Neuronal stem cell (in vitro differentiated cells): ENCODE results near the gene ST8SIA1.

Experiments
- DNase-seq: peaks from one replicate; pipeline ENCODE4 v3.0.0-alpha.2; 2013; ENCODE audit warnings: low spot score
- H2AFZ ChIP-seq: one replicate; pipeline ENCODE4 v1.6.1; 2013; ENCODE audit warnings: mild to moderate bottlenecking, low read length, inconsistent platforms
- H2AK5ac ChIP-seq: 2 replicates; pipeline ENCODE4 v1.6.1; 2013; ENCODE audit warnings: low read depth, mild to moderate bottlenecking, inconsistent platforms, low read length, moderate library complexity, mixed read lengths
- H2BK120ac ChIP-seq: 2 replicates; pipeline ENCODE4 v1.6.1; 2013; ENCODE audit warnings: low read depth, mild to moderate bottlenecking, inconsistent platforms, low read length, moderate library complexity, mixed read lengths
- H2BK12ac ChIP-seq: one replicate; pipeline ENCODE4 v1.6.1; 2013; ENCODE audit warnings: low read length, inconsistent platforms
- H2BK15ac ChIP-seq: 2 replicates; pipeline ENCODE4 v1.6.1; 2013; ENCODE audit warnings: mild to moderate bottlenecking, low read length, inconsistent platforms, mixed read lengths
- H2BK5ac ChIP-seq: one replicate; pipeline ENCODE4 v1.6.1; 2013; ENCODE audit warnings: inconsistent platforms, mild to moderate bottlenecking, low read length, moderate library complexity
- H3K14ac ChIP-seq: one replicate; pipeline ENCODE4 v1.6.1; 2013; ENCODE audit warnings: low read length, inconsistent platforms
- H3K18ac ChIP-seq: 2 replicates; pipeline ENCODE4 v1.6.1; 2013; ENCODE audit warnings: low read length, inconsistent platforms
- H3K23ac ChIP-seq: 2 replicates; pipeline ENCODE4 v1.6.1; 2013; ENCODE audit warnings: low read depth, mild to moderate bottlenecking, mixed read lengths, low read length, inconsistent platforms; ENCODE audit not compliant: poor library complexity
- H3K27ac ChIP-seq: replicated peaks from 3 replicates; pipeline ENCODE4 v1.5.1; 2013; ENCODE audit warnings: low read length, inconsistent platforms
- H3K27me3 ChIP-seq, 3 experiments: 2 replicates each; pipeline ENCODE4 v1.6.1; 2013; ENCODE audit warnings: low read length in 3 of 3, mild to moderate bottlenecking in 2 of 3, inconsistent platforms in 1 of 3, low read depth in 1 of 3, mixed read lengths in 1 of 3, moderate library complexity in 1 of 3; ENCODE audit not compliant: control insufficient read depth in 3 of 3, insufficient read depth in 3 of 3
- H3K36me3 ChIP-seq, 2 donors: replicated peaks in 1 of 2; 2 replicates each; pipeline ENCODE4 v1.6.1; 2013; ENCODE audit warnings: low read length in 2 of 2; ENCODE audit not compliant: control insufficient read depth in 2 of 2, insufficient read depth in 2 of 2
- H3K4ac ChIP-seq: 2 replicates; pipeline ENCODE4 v1.6.1; 2013; ENCODE audit warnings: inconsistent platforms, mild to moderate bottlenecking, low read length, moderate library complexity
- H3K4me1 ChIP-seq, 2 donors: 1 replicate in 1 of 2; 2 replicates in 1 of 2; pipeline ENCODE4 v1.6.1; 2013; ENCODE audit warnings: low read length in 2 of 2, low read depth in 1 of 2; ENCODE audit not compliant: control insufficient read depth in 2 of 2, insufficient read depth in 1 of 2
- H3K4me2 ChIP-seq: one replicate; pipeline ENCODE4 v1.6.1; 2013; ENCODE audit warnings: mild to moderate bottlenecking, low read length, inconsistent platforms; ENCODE audit not compliant: insufficient read depth, poor library complexity, severe bottlenecking
- H3K4me3 ChIP-seq, 2 donors: 2 replicates each; pipeline ENCODE4 v1.5.1; 2013; ENCODE audit warnings: low read length in 2 of 2, mild to moderate bottlenecking in 2 of 2, inconsistent platforms in 1 of 2, moderate library complexity in 1 of 2
- H3K79me1 ChIP-seq: one replicate; pipeline ENCODE4 v1.6.1; 2013; ENCODE audit warnings: low read depth, mild to moderate bottlenecking, inconsistent platforms, low read length, moderate library complexity
- H3K9ac ChIP-seq: one replicate; pipeline ENCODE4 v1.6.1; 2013; ENCODE audit warnings: mild to moderate bottlenecking, low read depth, low read length, inconsistent platforms; ENCODE audit not compliant: poor library complexity
- H3K9me3 ChIP-seq, 2 donors: replicated peaks in 1 of 2; 2 replicates each; pipeline versions ENCODE3 to v1.6.1; 2013; ENCODE audit warnings: low read length in 2 of 2, mild to moderate bottlenecking in 2 of 2, inconsistent platforms in 1 of 2, low read depth in 1 of 2, mixed read lengths in 1 of 2, moderate library complexity in 1 of 2; ENCODE audit not compliant: control insufficient read depth in 2 of 2, insufficient read depth in 1 of 2
- H4K8ac ChIP-seq: one replicate; pipeline ENCODE4 v1.6.1; 2013; ENCODE audit warnings: low read depth, mild to moderate bottlenecking, inconsistent platforms, low read length, moderate library complexity
- H4K91ac ChIP-seq: one replicate; pipeline ENCODE4 v1.6.1; 2013; ENCODE audit warnings: low read length, low read depth, mild to moderate bottlenecking, inconsistent platforms; ENCODE audit not compliant: poor library complexity
- WGBS, 2 donors: extraction: QIAGEN DNeasy Blood & Tissue Kit; methylation state at CpG; one replicate each; pipeline ENCODE4 v1.1.7; 2013; ENCODE audit warnings: missing lambda C conversion rate in 2 of 2, mixed read lengths in 1 of 2; ENCODE audit not compliant: insufficient read length in 2 of 2, insufficient replicate concordance in 1 of 2; ENCODE audit errors: extremely low coverage in 2 of 2; 5-methylcytosine and 5-hydroxymethylcytosine counted together

Gene ST8SIA1

DNA sequence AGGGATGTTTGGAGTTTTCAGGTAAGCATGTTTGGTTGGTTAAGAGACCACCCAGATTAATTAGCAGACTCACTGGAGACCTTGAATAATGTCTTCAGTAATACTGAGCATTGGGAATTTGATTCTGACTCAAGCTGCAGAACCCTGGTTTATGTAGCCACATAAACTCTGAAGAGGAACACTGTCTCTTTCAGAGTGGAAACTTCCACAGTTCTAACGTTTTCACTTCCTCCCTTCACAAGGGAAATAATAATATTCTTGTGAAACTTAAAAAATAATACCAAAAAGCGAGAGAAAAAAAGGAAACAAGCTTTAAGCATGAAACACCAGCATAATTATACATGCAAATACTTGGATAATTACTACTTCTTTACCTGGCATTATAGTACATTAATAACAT, 40.0 kb upstream of the ST8SIA1 start:
- H3K4me3 ChIP-seq, result no peak overlapping the region
- H3K27ac ChIP-seq, result no peak overlapping the region
- no peaks in the 10 kb centered on the region for H3K4me1 ChIP-seq
- H3K18ac ChIP-seq, result no peak overlapping the region
- no peak overlapping the region for H3K4ac ChIP-seq
- no peaks in the 10 kb centered on the region for H3K27me3 ChIP-seq
- no peaks in the 10 kb centered on the region for H3K36me3 ChIP-seq
- WGBS, 2 donors, result no CpG with 5 or more reads among the region's 2 CpGs
- no peak overlapping the region for H3K9ac ChIP-seq
- H2AFZ ChIP-seq, result no peak overlapping the region
- H3K14ac ChIP-seq, result no peak overlapping the region
- no peak overlapping the region for H3K23ac ChIP-seq
- no peak overlapping the region for H4K91ac ChIP-seq
- no peak overlapping the region for H3K4me2 ChIP-seq
- H2AK5ac ChIP-seq, result no peak overlapping the region
- no peak for DNase-seq
- H4K8ac ChIP-seq, result no peak overlapping the region
- H2BK120ac ChIP-seq, result no peak overlapping the region
- H2BK12ac ChIP-seq, result no peak overlapping the region
- H2BK5ac ChIP-seq, result no peak overlapping the region
- no peaks in the 10 kb centered on the region for H3K79me1 ChIP-seq
- no peak overlapping the region for H2BK15ac ChIP-seq
- no peaks in the 10 kb centered on the region for H3K9me3 ChIP-seq

DNA sequence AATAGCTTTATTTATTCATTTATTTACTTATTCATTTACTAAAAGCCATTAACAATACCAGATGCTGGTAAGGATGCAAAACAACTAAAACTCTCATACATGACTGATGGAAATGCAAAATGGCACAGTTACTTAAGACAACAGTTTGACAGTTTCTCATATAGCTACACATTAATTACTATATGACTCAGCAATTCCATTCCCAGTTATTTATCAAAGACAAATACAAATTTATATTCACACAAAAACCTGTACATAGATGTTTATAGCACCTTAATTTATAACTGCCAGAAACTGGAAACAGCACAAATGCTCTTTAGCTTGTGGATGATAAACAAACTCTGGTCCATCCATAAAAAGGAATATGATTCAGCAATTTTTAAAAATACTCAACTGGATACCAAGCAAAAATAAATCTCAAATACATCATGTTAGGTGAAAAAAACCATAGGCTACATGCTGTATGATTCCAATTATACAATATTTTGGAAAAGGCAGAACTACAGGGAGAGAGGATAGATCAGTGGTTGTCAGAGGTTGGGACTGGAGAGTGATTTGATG, 37.9 kb upstream of the ST8SIA1 start:
- H3K18ac ChIP-seq, result no peak overlapping the region
- no peak overlapping the region for H2BK5ac ChIP-seq
- H3K27me3 ChIP-seq, result no peaks in the 10 kb centered on the region
- H2AK5ac ChIP-seq, result no peak overlapping the region
- H4K91ac ChIP-seq, result no peak overlapping the region
- H3K14ac ChIP-seq, result no peak overlapping the region
- no peaks in the 10 kb centered on the region for H3K9me3 ChIP-seq
- H3K79me1 ChIP-seq, result no peaks in the 10 kb centered on the region
- no peak overlapping the region for H3K4ac ChIP-seq
- no peaks in the 10 kb centered on the region for H3K4me1 ChIP-seq
- no peak overlapping the region for H3K4me2 ChIP-seq
- no peak overlapping the region for H2BK15ac ChIP-seq
- no peak for DNase-seq
- H2AFZ ChIP-seq, result no peak overlapping the region
- H3K23ac ChIP-seq, result no peak overlapping the region
- H2BK120ac ChIP-seq, result no peak overlapping the region
- no peak overlapping the region for H2BK12ac ChIP-seq
- H3K27ac ChIP-seq, result no peak overlapping the region
- no peak overlapping the region for H3K9ac ChIP-seq
- H4K8ac ChIP-seq, result no peak overlapping the region
- H3K36me3 ChIP-seq, result no peaks in the 10 kb centered on the region
- H3K4me3 ChIP-seq, result no peak overlapping the region

DNA sequence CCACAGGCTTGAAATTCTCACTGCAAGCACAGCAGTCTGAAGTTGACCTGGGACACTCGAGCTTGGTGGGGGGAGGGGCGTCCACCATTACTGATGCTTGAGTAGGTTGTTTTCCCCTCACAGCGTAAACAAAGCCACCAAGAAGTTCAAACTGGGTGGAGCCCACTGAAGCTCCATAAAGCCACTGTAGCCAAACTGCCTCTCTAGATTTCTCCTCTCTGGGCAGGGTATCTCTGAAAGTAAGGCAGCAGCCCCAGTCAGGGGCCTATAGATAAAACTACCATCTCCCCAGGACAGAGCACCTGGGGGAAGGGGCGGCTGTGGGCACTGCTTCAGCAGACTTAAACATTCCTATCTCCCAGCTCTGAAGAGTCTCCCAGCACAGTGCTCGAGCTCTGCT, 31.7 kb upstream of the ST8SIA1 start:
- Histone ChIP-seq H3K4me3 (no peak overlapping the region), H3K79me1 (no peaks in the 10 kb centered on the region), H2BK120ac (no peak overlapping the region), H3K4me1 (peaks cover 0 to 2% of the 10 kb centered on the region in 2 donors), H2AK5ac (no peak overlapping the region), H3K27ac (no peak overlapping the region), H3K36me3 (no peaks in the 10 kb centered on the region), H3K4ac (no peak overlapping the region), H4K8ac (no peak overlapping the region), H3K14ac (no peak overlapping the region), H3K9me3 (no peaks in the 10 kb centered on the region), H3K27me3 (no peaks in the 10 kb centered on the region), H3K18ac (no peak overlapping the region), H3K4me2 (no peak overlapping the region), H3K9ac (no peak overlapping the region), H2BK15ac (no peak overlapping the region), H4K91ac (no peak overlapping the region), H2AFZ (no peak overlapping the region), H2BK5ac (no peak overlapping the region), H3K23ac (no peak overlapping the region), H2BK12ac (no peak overlapping the region)
- no peak for DNase-seq
- WGBS, 2 donors, result no CpG with 5 or more reads among the region's 5 CpGs

DNA sequence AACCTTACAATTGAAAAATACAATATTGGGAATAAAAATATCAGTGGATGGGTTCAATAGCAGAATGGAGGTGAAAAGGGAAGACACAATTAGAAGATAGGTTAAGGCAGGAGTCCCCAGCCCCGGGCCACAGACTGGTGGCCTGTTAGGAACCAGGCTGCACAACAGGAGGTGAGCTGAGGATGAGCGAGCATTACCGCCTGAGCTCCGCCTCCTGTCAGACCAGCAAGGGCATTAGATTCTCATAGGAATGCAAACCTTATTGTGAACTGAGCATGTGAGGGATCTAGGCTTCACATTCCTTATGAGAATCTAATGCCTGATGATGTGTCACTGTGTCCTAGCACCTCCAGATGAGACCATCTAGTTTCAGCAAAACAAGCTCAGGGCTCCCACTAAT, 27.3 kb upstream of the ST8SIA1 start:
- H3K18ac ChIP-seq, result no peak overlapping the region
- H3K27ac ChIP-seq, result no peak overlapping the region
- no peak overlapping the region for H2BK12ac ChIP-seq
- no peak overlapping the region for H3K9ac ChIP-seq
- DNase-seq, result no peak
- no peak overlapping the region for H2AFZ ChIP-seq
- H3K14ac ChIP-seq, result no peak overlapping the region
- no peak overlapping the region for H4K91ac ChIP-seq
- no peak overlapping the region for H3K4me2 ChIP-seq
- no peaks in the 10 kb centered on the region for H3K9me3 ChIP-seq
- no peaks in the 10 kb centered on the region for H3K27me3 ChIP-seq
- H2BK120ac ChIP-seq, result no peak overlapping the region
- no peaks in the 10 kb centered on the region for H3K36me3 ChIP-seq
- no peaks in the 10 kb centered on the region for H3K79me1 ChIP-seq
- no peak overlapping the region for H4K8ac ChIP-seq
- H3K4ac ChIP-seq, result no peak overlapping the region
- H3K4me1 ChIP-seq, result peaks cover 0 to 2% of the 10 kb centered on the region in 2 donors
- WGBS, 2 donors, result no CpG with 5 or more reads among the region's 4 CpGs
- H2BK15ac ChIP-seq, result no peak overlapping the region
- H2AK5ac ChIP-seq, result no peak overlapping the region
- no peak overlapping the region for H3K4me3 ChIP-seq
- H2BK5ac ChIP-seq, result no peak overlapping the region
- H3K23ac ChIP-seq, result no peak overlapping the region
